Stimulated activated CD8-positive, alpha-beta memory T cell treated with anti-CD3 and anti-CD28 coated beads, Interleukin-2, amount 100 ng/mL, for 48 hours (primary cell): ENCODE results near the gene MCCD1.
"Not testable (repeated sequence)": the region's sequence is repeated elsewhere in the genome, so short reads cannot be mapped to it uniquely, and the experiment has no call there.

Experiments
- DNase-seq, 2 donors: peaks; one replicate each; pipeline ENCODE4 v3.0.0-alpha.2; 2020; ENCODE audit warnings: low read depth in 2 of 2

Gene MCCD1

DNA sequence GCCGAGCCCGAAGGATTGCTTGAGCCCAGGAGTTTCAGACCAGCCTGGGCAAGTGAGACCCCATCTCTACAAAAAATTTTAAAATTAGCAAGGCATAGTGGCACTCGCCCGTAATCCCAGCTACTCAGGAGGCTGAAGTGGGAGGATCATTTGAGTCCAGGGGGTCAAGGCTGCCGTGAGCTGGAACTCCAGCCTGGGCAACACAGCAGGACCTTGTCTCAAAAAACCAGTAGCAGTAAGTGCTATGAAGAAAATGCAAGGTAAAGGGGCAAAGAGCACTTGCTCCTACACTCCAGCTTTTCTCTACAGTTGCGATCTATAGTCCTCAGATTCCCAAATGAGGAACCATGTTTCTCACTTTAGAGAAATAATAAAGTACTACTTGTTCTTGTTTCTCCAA lies 14.9 kb downstream of the MCCD1 start:
- no peak for DNase-seq

DNA sequence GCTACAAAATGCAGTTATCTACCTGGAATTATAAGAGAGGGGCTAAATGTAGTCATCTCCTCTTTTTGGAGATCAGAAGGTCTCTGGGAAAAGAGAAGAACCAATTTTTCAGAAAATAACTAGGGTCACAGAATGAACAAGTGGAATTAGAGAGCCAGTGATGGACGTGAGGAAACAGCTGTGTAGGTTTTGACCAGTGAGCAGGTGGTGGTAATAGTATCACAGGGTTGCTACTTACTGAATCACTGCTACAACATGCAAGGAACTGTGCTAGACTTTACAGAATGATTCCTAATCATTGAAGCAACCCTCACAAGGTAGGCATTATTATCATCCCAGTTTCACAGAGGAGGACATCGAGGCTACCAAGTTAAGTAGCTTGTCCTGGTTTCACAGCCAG lies 15.9 kb downstream of the MCCD1 start:
- DNase-seq = no peak

DNA sequence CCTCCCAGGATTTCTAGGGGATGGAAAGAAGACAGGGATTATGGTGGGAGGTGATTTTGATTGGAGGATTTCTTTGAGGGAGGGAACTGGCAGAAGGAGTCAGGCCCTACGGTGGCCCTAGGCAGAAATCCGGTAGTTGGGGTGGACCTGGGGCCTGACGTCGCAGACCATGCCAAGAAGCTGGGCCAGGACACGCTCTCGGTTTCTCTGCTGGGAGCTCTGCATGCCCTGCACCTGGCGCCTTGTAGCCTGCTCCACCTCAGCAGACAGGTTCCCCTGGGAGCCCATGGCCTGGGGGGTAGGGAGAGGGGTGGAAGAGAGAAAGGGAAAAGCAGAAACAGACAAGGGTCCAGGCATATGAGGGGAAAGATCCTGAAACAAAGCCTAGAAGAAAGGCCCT lies 16.5 kb downstream of the MCCD1 start:
- DNase-seq = no peak

DNA sequence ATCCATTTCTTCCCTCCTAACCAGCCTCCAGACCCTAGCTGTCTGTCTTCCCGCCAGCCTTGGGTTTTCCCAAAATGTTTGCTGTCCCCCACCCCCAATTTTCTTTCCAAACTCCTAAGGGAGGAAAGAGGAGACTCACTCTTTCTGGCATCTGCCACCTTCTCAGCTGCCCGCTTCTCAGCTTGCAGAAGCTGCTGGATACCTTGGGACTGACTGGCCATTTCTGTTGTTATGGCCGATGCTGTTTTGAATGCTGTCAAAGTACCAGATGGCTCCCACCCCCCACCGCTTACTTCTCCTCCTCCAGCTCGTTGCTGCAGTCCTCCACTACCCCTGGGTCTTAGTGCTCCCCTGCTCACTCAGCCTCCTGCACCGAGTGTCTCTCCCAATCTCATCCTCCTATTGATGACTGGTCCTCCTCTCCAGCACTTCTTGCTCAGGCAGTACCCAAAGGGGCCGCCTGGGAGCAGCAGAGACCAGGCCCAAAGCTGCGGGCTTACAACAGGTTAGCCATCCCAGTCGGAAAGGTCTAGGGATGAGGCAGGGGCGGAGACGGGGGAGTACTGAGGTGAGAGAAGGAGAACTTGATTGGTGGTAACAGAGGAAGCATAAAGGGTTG lies 17.7 kb downstream of the MCCD1 start, which contains the start of gene ATP6V1G2:
ATP6V1G2 (minus strand) TSS at position 270 of the 619 bp plus-strand sequence; CDS start at position 221, 49 bp downstream.
- DNase-seq = peak; percentile 83 to 91

DNA sequence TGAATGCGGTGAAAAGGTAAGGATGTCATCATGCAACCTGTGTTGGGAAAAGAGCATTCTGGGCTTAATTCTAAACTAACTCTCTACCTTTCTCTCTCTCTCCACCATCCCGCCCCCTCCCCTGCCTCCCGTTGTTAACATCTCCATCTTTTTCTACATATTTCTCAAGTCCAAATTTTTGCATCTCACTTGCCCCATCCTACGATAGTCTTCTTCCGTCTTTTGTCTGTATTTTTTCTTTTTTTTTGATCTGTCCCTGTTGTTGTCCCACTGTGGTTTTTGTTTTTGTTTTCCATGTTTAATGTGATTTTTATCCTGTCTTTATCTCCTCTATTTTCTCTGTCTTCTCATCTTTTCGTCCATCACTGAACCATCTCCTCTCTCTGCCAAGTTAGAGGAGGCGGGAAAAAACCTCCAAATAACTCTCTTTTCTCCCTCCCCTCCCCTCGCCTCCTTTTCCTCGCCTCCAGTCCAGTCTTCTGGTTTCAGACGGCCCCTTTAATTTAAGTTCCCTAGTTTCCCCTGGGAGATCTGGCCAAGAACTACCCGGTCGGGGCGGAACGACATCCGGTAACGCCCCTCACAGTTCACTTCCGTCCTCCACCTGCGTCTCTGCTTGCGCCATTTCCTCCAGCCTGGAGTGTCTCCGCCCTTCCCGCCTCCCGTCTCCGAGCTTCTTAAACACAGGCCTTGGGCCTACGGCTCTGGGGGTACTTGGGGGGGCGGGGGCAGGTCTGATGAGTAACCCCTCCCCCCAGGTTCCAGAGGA lies 18.4 kb downstream of the MCCD1 start, which contains the start of gene NFKBIL1:
NFKBIL1 (plus strand) TSS at position 651 of the 769 bp plus-strand sequence; CDS start at position 738, 87 bp downstream.
- peak; percentile 85 to 91 for DNase-seq

DNA sequence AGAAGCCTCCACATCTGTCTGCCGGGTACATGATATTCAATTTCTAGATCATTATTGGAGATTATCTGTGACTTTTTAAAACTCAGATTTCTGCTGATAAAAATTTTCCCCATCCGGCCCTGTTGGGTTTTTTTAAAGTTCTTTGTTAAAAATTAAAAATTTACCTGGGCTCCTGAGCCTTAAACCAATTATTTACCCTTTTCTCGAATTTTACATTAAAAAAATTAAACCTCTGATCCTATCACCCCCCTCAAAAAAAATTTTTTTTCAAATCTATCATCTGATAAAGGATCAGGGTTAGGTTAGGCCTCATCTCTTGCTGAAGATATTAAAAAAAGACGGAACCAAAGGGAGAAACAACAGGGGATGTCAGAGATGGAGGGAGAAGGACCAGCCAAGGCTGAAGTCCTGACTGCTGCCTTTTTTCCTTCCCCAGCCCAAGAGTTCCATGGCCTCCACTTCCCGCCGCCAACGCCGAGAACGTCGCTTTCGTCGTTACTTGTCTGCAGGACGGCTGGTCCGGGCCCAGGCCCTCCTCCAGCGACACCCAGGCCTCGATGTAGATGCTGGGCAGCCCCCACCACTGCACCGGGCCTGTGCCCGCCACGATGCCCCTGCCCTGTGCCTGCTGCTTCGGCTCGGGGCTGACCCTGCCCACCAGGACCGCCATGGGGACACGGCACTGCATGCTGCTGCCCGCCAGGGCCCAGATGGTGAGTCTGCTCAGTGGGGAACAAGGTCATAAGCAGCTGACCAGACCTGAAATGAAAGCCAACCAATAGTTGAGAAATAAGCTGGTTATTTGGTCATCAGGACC lies 19.2 kb downstream of the MCCD1 start:
- no peak for DNase-seq

DNA sequence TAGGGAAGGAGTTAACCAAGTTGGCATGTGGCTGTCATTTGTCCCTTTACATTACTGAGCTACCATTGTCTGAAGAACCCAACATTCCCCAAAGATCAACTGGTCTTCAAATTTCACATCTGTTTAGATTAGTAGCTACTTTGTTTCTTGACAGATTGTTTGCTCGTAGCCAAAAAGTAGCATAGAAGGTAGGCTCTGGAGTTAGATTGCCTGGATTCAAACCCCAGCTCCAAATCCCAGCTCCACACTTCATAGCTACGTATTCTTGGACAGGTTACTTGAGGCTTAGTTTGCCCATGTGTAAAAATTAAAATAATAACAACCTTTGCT lies 19.7 kb downstream of the MCCD1 start:
- DNase-seq = no peak

DNA sequence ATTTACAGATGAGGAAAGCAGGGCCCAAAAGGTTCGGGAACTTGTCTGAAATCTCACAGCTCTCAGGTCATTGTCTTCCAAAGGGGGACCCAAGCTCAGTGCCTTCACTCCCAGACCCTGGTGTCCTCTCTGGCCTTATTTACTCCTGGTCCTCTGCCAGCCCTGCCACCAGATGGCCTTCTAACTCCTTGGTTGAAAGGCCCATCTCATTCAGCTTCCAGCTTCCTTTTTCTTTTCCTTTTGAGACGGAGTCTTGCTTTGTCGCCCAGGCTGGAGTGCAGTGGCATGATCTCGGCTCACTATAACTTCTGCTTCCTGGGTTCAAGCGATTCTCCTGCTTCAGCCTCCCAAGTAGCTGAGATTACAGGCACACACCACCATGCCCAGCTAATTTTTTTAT lies 22.6 kb downstream of the MCCD1 start:
- DNase-seq = not testable (repeated sequence)

DNA sequence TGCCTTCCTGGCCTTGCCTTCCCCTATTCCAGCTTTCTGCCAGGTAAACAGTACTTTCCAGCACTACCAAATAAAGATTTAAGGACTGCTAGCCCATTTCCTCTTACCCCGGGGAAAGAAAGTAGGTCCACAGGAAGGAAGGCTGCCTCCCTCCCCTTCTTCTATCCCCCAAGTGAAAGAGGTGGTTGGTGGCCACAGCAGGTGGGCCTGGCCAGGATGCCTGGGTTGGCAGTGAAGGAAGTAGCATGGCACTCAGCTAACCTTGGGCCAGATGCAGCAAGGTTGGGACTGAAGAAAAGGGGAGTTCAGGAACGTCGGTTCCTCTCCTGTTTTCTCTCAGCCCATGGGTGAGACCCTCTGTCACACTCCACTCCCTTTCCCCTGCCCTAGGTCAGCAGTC lies 27.5 kb downstream of the MCCD1 start:
- no peak for DNase-seq

DNA sequence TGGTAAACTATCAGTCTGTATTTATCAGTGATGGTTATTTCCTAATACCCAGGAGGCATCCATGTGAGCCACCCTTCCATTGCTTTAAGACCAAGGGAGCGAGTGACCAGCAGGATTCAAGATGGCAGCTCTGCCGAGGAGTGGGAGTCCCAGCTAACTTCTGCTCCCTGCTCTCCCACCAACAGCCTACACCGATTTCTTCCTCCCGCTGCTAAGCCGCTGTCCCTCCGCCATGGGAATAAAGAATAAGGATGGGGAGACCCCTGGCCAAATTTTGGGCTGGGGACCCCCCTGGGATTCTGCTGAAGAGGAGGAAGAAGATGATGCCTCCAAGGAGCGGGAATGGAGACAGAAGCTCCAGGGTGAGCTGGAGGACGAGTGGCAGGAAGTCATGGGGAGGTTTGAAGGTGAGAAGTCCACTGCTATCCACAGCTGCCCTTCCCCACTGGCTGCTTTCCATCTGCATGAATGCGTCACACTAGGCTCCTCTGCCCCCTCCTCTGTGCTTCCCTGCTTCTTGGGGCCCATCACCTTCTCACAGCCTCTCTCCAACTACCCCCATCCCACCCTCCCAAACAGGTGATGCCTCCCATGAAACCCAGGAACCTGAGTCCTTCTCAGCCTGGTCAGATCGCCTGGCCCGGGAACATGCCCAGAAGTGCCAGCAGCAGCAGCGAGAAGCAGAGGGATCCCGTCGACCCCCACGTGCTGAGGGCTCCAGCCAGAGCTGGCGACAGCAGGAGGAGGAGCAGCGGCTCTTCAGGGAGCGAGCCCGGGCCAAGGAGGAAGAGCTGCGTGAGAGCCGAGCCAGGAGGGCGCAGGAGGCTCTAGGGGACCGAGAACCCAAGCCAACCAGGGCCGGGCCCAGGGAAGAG lies 28.9 kb downstream of the MCCD1 start:
- DNase-seq = no peak

DNA sequence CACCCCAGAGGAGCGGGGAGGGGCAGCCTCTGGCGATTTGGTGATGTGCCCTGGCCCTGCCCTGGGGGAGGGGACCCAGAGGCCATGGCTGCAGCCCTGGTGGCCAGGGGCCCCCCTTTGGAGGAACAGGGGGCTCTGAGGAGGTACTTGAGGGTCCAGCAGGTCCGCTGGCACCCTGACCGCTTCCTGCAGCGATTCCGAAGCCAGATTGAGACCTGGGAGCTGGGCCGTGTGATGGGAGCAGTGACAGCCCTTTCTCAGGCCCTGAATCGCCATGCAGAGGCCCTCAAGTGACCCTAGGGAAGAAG lies 29.5 kb downstream of the MCCD1 start:
- DNase-seq = no peak

DNA sequence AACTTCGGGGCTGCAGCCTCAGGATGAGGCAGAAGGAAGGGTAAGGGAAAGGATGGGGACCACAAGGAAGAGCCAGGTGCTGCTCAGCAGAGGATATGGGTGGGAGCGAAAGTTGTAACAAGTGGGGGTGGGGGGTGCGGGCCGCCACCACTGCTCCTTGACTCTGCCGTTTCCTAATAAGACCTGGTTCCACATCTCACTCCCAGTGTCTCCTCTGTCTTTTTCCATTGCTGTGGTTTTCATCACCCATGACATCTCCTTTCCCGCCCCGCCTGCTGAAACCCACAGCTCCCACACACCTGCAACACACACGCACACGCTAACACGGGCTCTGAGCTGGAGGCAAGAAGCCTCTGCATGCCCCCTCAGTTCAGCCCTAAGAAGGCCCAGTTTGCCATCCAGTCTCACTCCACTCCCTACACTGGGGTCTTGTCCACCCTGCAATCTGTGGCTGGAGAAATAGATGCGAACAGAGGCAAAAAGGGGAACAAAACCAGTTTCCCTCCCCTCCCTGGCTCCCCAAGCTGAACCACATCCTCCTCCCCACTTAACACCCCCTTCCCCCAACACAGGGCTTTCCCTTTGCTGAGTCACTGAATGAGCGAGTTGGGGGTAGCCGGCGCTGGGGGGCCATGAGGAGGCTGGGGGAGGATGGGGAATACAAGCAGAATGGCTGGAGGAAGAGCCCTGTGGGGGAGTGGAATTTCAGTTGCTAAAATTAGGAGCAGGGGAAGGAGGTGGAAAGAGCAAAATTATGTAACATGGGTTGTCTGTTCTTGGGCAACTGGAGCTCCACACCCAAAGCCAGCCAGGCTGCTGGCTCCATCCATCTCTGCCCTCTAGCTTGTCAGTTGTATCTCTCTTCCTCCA lies 30.1 kb downstream of the MCCD1 start:
- DNase-seq = peak in 1 of 2 donors; percentile 66

DNA sequence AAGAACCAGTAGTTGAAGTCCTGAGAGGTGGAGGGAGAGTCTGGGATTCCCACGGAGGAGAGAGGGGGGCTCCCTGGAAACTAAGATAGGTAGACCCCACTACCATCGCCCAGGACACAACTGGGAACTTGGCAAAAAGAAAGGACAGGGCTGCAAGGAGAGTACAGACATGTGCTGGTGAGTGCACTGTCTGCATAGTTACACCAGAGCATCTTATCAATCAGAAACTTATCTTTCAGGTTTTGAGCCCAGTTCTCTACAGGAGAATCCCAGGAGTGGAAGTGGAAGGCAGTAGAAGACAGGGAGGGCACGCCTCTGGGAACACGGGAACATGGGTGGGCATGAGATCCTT lies 30.8 kb downstream of the MCCD1 start:
- no peak for DNase-seq

DNA sequence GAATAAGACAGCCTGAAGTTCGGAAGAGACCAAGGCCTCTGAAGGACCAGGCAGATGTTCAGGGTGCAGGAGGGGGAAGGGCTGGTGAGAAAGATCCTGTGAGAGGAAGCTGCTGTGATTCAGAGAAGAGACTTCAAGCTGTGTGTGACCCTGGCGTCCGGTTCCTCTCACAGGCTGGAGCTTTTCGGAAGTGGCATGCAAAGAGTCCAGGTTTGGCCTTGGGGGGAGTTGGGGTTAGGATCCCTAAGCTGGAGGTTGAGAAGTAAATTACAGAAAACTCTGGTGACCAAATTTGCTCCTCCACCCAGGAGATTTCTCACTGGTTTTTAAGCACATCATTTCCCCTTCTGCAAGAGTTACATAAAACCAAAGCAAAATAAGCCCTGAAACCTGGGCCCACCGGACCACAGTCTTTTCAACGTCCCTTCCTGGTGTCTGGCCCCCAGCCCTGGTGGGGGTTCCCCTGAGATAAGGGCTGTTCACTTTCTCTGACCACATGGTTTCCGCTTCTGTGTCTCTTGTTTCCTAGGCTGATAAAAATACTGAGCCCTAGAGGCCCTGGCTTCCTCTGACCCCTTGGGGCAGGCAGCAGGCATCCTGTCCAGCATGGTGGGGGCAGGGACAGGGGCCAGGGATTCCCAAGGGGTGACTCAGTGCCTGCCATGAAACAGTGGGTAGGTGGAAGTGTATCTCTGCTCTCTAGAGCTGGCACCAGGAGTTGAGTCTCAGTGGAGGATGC lies 31.4 kb downstream of the MCCD1 start:
- no peak for DNase-seq

DNA sequence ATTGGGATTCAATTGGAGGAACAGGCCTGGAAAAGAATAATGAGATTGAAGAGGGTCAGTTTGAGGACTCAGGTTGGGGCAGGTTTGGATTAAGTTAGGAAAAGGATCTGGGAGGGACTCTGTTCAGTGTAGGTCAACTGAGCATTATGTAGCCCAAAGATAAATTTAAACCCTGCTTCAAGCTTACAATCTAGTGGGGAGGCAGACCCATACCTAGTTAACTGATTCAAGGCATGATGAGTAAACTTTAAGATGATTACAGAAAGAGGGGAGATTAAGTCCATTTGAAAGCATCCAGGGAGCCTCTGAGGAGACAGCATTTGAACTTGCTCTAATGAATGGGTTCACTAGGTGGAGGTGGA lies 31.9 kb downstream of the MCCD1 start:
- DNase-seq = no peak

DNA sequence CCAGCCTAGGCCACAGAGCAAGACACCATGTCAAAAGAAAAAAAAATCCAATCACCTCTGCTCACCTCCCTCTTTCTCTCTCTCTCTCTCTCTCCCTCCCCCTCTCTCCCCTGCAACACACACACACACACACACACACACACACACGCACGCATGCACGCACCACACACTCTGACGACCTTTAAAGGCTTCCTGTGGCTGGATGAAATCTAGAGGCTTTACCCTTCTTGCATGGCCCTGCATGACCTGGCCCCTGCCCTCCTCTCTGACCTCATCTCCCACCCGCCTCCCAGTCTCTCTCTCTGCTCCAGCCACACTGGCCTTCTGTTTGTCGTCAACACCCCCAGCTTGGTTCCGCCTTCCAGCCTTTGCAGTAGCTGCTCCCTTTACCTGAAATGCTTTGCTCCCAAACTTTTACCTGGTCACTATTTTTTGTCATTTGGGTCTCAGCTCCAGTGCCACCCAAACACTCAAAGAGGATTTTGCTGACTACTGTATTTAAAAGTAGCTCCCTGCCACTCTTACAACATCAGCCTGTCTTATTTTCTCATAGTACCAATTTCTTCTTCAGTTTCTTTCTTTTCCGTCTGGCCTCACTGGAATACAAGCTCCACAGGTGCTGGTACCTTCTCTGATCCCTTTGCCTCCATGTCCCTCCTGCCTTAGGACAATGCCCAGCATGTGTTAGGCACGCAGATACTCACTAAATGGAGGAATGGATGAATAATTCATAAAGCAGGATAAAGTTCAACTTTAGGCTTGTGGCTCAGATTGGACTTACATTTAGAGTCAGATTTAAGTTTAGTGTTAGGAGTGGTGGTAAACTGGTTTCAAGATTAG lies 39.0 kb downstream of the MCCD1 start:
- DNase-seq = no peak

DNA sequence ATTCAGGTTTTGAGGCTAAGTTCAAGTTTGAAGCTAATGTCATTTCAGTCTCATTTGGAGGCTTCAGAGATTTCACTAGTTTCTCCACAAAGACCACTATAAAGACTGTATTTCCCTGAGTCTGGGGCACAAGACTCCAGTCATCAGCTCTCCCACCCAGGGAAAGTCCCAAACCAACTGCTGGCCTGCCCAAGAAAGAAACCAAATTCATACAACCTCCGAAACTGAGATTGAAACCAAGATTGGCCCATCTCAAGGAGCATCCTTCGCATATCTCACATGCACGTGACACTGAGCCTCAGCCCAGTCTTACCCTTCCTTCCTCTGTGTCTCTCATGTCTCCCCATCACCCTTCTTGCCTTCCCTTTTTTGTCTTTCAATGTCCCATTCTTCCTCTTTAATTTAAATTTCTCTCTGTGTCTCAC lies 39.8 kb downstream of the MCCD1 start:
- no peak for DNase-seq

DNA sequence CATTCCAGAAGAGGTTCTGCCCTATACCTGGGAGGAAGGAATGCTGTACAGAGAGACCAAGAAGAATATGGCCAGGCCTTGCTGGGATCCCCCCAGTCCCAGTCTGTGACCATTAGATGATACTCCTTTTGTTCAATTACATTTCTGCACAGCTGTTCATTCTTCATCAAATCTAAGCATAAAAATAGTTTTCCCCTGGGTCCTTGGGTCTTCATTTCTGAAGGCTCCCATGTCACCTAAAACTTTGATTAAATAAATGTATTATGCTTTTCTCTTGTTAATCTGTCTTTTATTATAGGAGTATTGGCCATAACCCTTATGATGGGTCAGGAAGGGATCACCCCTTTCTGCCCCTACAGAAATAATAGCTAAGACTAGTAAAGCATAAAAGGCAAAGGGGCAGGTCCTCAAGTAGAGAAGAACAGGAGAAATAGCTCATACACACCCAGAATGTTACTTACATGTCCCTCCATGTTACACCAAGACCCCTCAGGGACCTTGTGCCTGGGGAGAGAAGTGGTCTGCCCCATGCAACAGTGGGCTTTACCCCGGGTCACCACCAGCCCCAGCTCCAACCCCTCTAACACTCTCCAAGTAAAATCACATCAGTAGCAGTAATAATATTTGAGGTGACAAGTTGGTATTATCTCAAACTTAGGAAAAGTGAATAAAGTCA lies 41.2 kb downstream of the MCCD1 start:
- DNase-seq = no peak
